Parathyroid adenoma (tissue), 2 donors: ENCODE data around the gene INTS7.
"Not testable (repeated sequence)": the region's sequence is repeated elsewhere in the genome, so short reads cannot be mapped to it uniquely, and the experiment has no call there.

ENCODE experiments used
- H2AFZ ChIP-seq: fragments of 300-600 bp; sonication (generic); one replicate; pipeline ENCODE4 v1.7.0; 2017; ENCODE audit warnings: antibody characterized with exemption, mild to moderate bottlenecking
- H3K27ac ChIP-seq: fragments of 300-600 bp; sonication (generic); one replicate; pipeline ENCODE4 v1.7.0; 2017
- H3K27me3 ChIP-seq: fragments of 300-600 bp; sonication (generic); one replicate; pipeline ENCODE4 v1.7.0; 2017; ENCODE audit warnings: low read length; ENCODE audit not compliant: control insufficient read depth, insufficient read depth
- H3K36me3 ChIP-seq: fragments of 300-600 bp; sonication (generic); one replicate; pipeline ENCODE4 v1.7.0; 2017; ENCODE audit warnings: low read length; ENCODE audit not compliant: control insufficient read depth, insufficient read depth
- H3K4me1 ChIP-seq: fragments of 300-600 bp; sonication (generic); one replicate; pipeline ENCODE4 v1.7.0; 2017; ENCODE audit warnings: control low read depth
- H3K4me2 ChIP-seq: fragments of 300-600 bp; sonication (generic); one replicate; pipeline ENCODE4 v1.7.0; 2017; ENCODE audit warnings: low read length
- H3K4me3 ChIP-seq: fragments of 300-600 bp; sonication (generic); one replicate; pipeline ENCODE4 v1.7.0; 2017; ENCODE audit warnings: low read depth, low read length
- H3K79me2 ChIP-seq: fragments of 300-600 bp; sonication (generic); one replicate; pipeline ENCODE4 v1.7.0; 2017; ENCODE audit warnings: control low read depth
- H3K9ac ChIP-seq: fragments of 300-600 bp; sonication (generic); one replicate; pipeline ENCODE4 v1.7.0; 2017; ENCODE audit warnings: mild to moderate bottlenecking
- H3K9me3 ChIP-seq: fragments of 300-600 bp; sonication (generic); one replicate; pipeline ENCODE4 v1.7.0; 2017; ENCODE audit warnings: low read length; ENCODE audit not compliant: control insufficient read depth
- CTCF ChIP-seq: fragments of 300-600 bp; sonication (generic); IDR thresholded peaks from one replicate; pipeline ENCODE4 v1.7.0; 2017; ENCODE audit warnings: antibody characterized with exemption, mild to moderate bottlenecking
- donor health status: primary hyperparathyroidism.

Gene INTS7

GRCh38 chr1:211920141-211920572 lies 115.2 kb downstream of the INTS7 start:
- Histone ChIP-seq H3K9me3 (no peaks in the 10 kb centered on the region), H3K4me2 (no peak overlapping the region), H2AFZ (no peak overlapping the region), H3K4me1 (no peaks in the 10 kb centered on the region), H3K27ac (no peak overlapping the region), H3K27me3 (no peaks in the 10 kb centered on the region), H3K36me3 (no peaks in the 10 kb centered on the region), H3K79me2 (no peaks in the 10 kb centered on the region), H3K4me3 (no peak overlapping the region), H3K9ac (no peak overlapping the region)
- no peak for TF ChIP-seq CTCF

DNA sequence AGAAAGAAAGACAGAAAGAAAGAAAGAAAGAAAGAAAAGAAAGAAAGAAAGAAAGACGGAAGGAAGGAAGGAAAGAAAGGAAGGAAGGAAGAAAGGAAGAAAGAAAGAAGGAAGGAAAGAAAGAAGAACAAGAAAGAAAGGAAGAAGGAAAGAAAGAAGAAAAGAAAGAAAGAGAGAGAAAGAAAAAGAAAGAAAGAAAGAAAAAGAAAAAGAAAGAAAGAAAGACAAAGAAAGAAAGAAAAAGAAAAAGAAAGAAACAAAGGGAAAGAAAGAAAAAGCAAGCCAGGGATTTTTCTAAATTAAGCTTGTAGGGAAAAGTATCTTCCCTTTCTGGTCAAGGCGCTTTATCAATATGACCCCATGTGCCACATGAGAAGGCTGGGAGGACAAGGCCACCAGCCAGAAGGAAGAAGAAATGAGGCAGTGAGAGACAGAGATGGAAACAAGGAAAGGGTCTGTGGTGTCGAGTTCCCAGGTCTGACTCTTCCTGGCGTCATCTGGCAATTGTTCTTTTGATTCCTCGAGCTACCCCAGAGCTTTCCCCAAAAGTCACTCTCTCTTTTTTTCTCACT lies 116.4 kb downstream of the INTS7 start:
- Histone ChIP-seq H3K9me3 (no peaks in the 10 kb centered on the region), H3K27ac (no peak overlapping the region), H3K9ac (no peak overlapping the region), H3K27me3 (no peaks in the 10 kb centered on the region), H3K79me2 (no peaks in the 10 kb centered on the region), H2AFZ (no peak overlapping the region), H3K36me3 (no peaks in the 10 kb centered on the region), H3K4me1 (no peaks in the 10 kb centered on the region), H3K4me3 (no peak overlapping the region), H3K4me2 (no peak overlapping the region)
- no peak for TF ChIP-seq CTCF

- not testable (repeated sequence) for H3K9ac ChIP-seq
Measured at GRCh38 chr1:211916458-211916857, 118.9 kb downstream of the INTS7 start.

GRCh38 chr1:211915924-211916323 lies 119.4 kb downstream of the INTS7 start:
- Histone ChIP-seq H3K4me1 (no peaks in the 10 kb centered on the region), H3K79me2 (no peaks in the 10 kb centered on the region), H3K27me3 (no peaks in the 10 kb centered on the region), H3K4me2 (no peak overlapping the region), H3K9ac (no peak overlapping the region), H3K9me3 (no peaks in the 10 kb centered on the region), H3K4me3 (no peak overlapping the region), H2AFZ (no peak overlapping the region), H3K27ac (no peak overlapping the region), H3K36me3 (no peaks in the 10 kb centered on the region)
- TF ChIP-seq CTCF: no peak

More at GRCh38 chr1:211916458-211916857, 118.9 kb downstream of the INTS7 start:
- H3K27ac ChIP-seq, H3K79me2 ChIP-seq, H3K9me3 ChIP-seq, H3K4me1 ChIP-seq, H3K4me3 ChIP-seq, H2AFZ ChIP-seq, H3K36me3 ChIP-seq, H3K4me2 ChIP-seq, H3K27me3 ChIP-seq: not testable (repeated sequence)

DNA sequence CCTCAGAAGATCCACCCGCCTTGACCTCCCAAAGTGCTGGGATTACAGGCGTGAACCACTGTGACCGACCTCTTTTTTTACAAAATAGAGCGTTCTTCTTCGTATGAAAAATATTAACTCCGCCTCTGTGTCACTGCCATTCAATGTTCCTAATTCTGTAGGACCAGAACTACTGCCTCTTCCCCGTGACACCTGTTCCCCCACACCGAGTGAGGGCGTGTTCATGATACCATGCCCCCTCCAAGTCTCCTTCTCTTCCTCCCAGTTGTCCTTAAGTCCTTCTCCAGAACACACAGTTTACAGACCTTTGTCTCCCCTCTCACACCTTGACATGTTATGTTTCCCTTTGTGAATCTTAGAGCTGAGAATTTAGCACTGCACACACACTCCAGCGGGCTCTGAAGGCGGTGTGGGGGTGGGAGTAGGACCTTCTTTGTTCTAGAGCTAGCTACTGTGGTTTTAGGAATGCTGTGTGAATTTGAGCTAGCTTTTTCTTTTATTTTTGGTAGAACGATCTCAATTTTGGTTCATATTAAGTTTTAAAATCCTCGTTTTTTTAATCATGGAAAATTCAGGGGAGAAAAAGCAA lies 122.4 kb downstream of the INTS7 start:
- H3K4me1 ChIP-seq: no peaks in the 10 kb centered on the region
- H3K9ac ChIP-seq: no peak overlapping the region
- no peak overlapping the region for H3K4me2 ChIP-seq
- H3K4me3 ChIP-seq: no peak overlapping the region
- H2AFZ ChIP-seq: no peak overlapping the region
- no peaks in the 10 kb centered on the region for H3K27me3 ChIP-seq
- H3K27ac ChIP-seq: no peak overlapping the region
- TF ChIP-seq CTCF: no peak
- H3K79me2 ChIP-seq: no peaks in the 10 kb centered on the region
- H3K36me3 ChIP-seq: no peaks in the 10 kb centered on the region
- no peaks in the 10 kb centered on the region for H3K9me3 ChIP-seq
